Measurements from ENCODE around the gene BBX. TPM values are rescaled to one million over a fixed set of nuclear protein-coding genes. Genes with fewer than 3 reads are reported as not detected.

BBX gene
- total RNA-seq, 1 donor: 81.8 TPM

GRCh38 chr3:107611775-107612469, 89.2 kb downstream of the BBX start:
- DNase-seq (ENCODE audit: low read depth): no peak
- no peak overlapping the region for H3K4me3 ChIP-seq (ENCODE audit: low read depth, low read length)
- no peak for TF ChIP-seq CTCF (IDR thresholded peaks at IDR 0.05; ENCODE audit: insufficient read depth, low read length)

- no peak for DNase-seq (ENCODE audit: low read depth)
- no peak for TF ChIP-seq CTCF (IDR thresholded peaks at IDR 0.05; ENCODE audit: insufficient read depth, low read length)
- no peak overlapping the region for H3K4me3 ChIP-seq (ENCODE audit: low read depth, low read length)
Measured at GRCh38 chr3:107612664-107613084, 89.9 kb downstream of the BBX start.

GRCh38 chr3:107619549-107619948, 96.8 kb downstream of the BBX start:
- DNase-seq (ENCODE audit: low read depth): no peak
- no peak overlapping the region for H3K4me3 ChIP-seq (ENCODE audit: low read depth, low read length)
- TF ChIP-seq CTCF (IDR thresholded peaks at IDR 0.05; ENCODE audit: insufficient read depth, low read length): no peak

GRCh38 chr3:107620534-107620933, 97.8 kb downstream of the BBX start:
- no peak overlapping the region for H3K4me3 ChIP-seq (ENCODE audit: low read depth, low read length)
- no peak for DNase-seq (ENCODE audit: low read depth)
- TF ChIP-seq CTCF (IDR thresholded peaks at IDR 0.05; ENCODE audit: insufficient read depth, low read length): no peak

- DNase-seq (ENCODE audit: low read depth): no peak
- no peak overlapping the region for H3K4me3 ChIP-seq (ENCODE audit: low read depth, low read length)
- no peak for TF ChIP-seq CTCF (IDR thresholded peaks at IDR 0.05; ENCODE audit: insufficient read depth, low read length)
Measured at GRCh38 chr3:107621465-107621864, 98.7 kb downstream of the BBX start.

- H3K4me3 ChIP-seq (ENCODE audit: low read depth, low read length): no peak overlapping the region
- peak; percentile 23 for TF ChIP-seq CTCF (IDR thresholded peaks at IDR 0.05; ENCODE audit: insufficient read depth, low read length)
- peak; percentile 19 for DNase-seq (ENCODE audit: low read depth)
Measured at GRCh38 chr3:107627962-107628542, 105.3 kb downstream of the BBX start.
